SH-SY5Y (cell line): ENCODE results near the gene FLYWCH1.

Experiments
- GATA2 ChIP-seq: IDR thresholded peaks from 2 replicates; pipeline ENCODE4 v1.6.1; 2011; ENCODE audit warnings: mild to moderate bottlenecking, low read depth, low read length
- GATA3 ChIP-seq: IDR thresholded peaks from 2 replicates; pipeline ENCODE4 v1.6.1; 2011; ENCODE audit warnings: low read depth, mild to moderate bottlenecking, low read length, moderate library complexity

- no peak for TF ChIP-seq GATA2
- TF ChIP-seq GATA3, result no peak
Measured at GRCh38 chr16:2900526-2901075, 11.1 kb upstream of the FLYWCH1 start.
